PC-3 (cell line): Measurements from ENCODE around the gene ELMOD2.

Experiments used
- CTCF ChIP-seq: fragments of 300-600 bp; sonication (generic); conservative IDR thresholded peaks from 2 replicates; pipeline ENCODE4 v1.5.1; 2017; ENCODE audit warnings: antibody characterized with exemption, low read depth, mild to moderate bottlenecking, low read length
- EZH2 ChIP-seq: fragments of 300-600 bp; sonication (generic); IDR thresholded peaks from one replicate; pipeline ENCODE4 v1.6.1; 2017; ENCODE audit warnings: antibody characterized with exemption, mild to moderate bottlenecking, low read length; ENCODE audit not compliant: unreplicated experiment
- EZH2phosphoT487 ChIP-seq: fragments of 300-600 bp; sonication (generic); IDR thresholded peaks from 2 replicates; pipeline ENCODE4 v1.6.1; 2018; ENCODE audit warnings: mild to moderate bottlenecking, antibody characterized with exemption, low read length, borderline replicate concordance

- TF ChIP-seq CTCF (no peak), EZH2 (no peak), EZH2phosphoT487 (no peak)
These were observed 55.3 kb downstream of the ELMOD2 start for GRCh38 chr4:140579278-140579677.
